Smooth muscle cell (in vitro differentiated cells): ENCODE data around the gene FNBP1. TPM values are rescaled to one million over a fixed set of nuclear protein-coding genes. Genes with fewer than 3 reads are reported as not detected.

Source experiments
- DNase-seq: peaks from one replicate; lab custom pipeline; 2025; ENCODE audit not compliant: unreplicated experiment; lab: John Stamatoyannopoulos, UW
- H2AFZ ChIP-seq: fragments of 200-600 bp; sonication (generic); 2 replicates; pipeline ENCODE4 v1.6.0; 2016; ENCODE audit warnings: antibody characterized with exemption, low read depth, mild to moderate bottlenecking
- H3F3A ChIP-seq: fragments of 200-600 bp; sonication (generic); 2 replicates; pipeline ENCODE4 v1.6.0; 2017; ENCODE audit warnings: antibody characterized with exemption, low read depth
- H3K27ac ChIP-seq: fragments of 200-600 bp; sonication (generic); 2 replicates; pipeline ENCODE4 v1.5.1; 2016; ENCODE audit warnings: low read depth, mild to moderate bottlenecking
- H3K27me3 ChIP-seq: fragments of 200-600 bp; sonication (generic); 2 replicates; pipeline ENCODE4 v1.6.1; 2016; ENCODE audit warnings: low read depth, mild to moderate bottlenecking
- H3K36me3 ChIP-seq: fragments of 200-600 bp; sonication (generic); 2 replicates; pipeline ENCODE4 v1.5.1; 2016; ENCODE audit warnings: low read depth
- H3K4me1 ChIP-seq: fragments of 200-600 bp; sonication (generic); 2 replicates; pipeline ENCODE4 v1.5.1; 2016; ENCODE audit warnings: low read depth
- H3K4me2 ChIP-seq: fragments of 200-600 bp; sonication (generic); 2 replicates; pipeline ENCODE4 v1.6.0; 2016; ENCODE audit warnings: mild to moderate bottlenecking
- H3K4me3 ChIP-seq: fragments of 200-600 bp; sonication (generic); 2 replicates; pipeline ENCODE4 v1.5.1; 2016; ENCODE audit warnings: mild to moderate bottlenecking
- H3K79me2 ChIP-seq: fragments of 200-600 bp; sonication (generic); 2 replicates; pipeline ENCODE4 v1.6.0; 2016; ENCODE audit warnings: low read depth, mild to moderate bottlenecking
- H3K9ac ChIP-seq: fragments of 200-600 bp; sonication (generic); 2 replicates; pipeline ENCODE4 v1.6.0; 2016; ENCODE audit warnings: low read depth
- H3K9me3 ChIP-seq: fragments of 200-600 bp; sonication (generic); replicated peaks from 2 replicates; pipeline ENCODE4 v1.5.1; 2016; ENCODE audit warnings: low read depth
- H4K20me1 ChIP-seq: fragments of 200-600 bp; sonication (generic); 2 replicates; pipeline ENCODE4 v1.6.0; 2016; ENCODE audit warnings: low read depth
- WGBS: methylation state at CpG from one replicate; pipeline ENCODE4 v1.1.7; 2016; ENCODE audit warnings: low lambda C conversion rate; 5-methylcytosine and 5-hydroxymethylcytosine counted together
- polyA plus RNA-seq: library from polyadenylated mRNA; unstranded; fragments of >200 nt; fragmentation: Nextera tagmentation; extraction: Ambion mirVana; gene quantifications from 2 replicates; pipeline ENCODE4 v1.2.1, GENCODE V29; 2016
- total RNA-seq: library from RNA; depleted of rRNA; stranded (reverse); fragments of >200 nt; gene quantifications from 2 replicates; pipeline ENCODE4 v1.2.3, GENCODE V29; 2014
- TF ChIP-seq, protein P1 (sequence below): fragments of 200-600 bp; sonication (generic); IDR thresholded peaks from 2 replicates; pipeline ENCODE4 v1.5.1; 2017; ENCODE audit warnings: borderline replicate concordance, mild to moderate bottlenecking, antibody characterized with exemption; ENCODE audit not compliant: insufficient read depth, poor library complexity, severe bottlenecking

The FNBP1 gene
- total and polyA plus RNA-seq, 2 experiments from 2014 or later: 17.1 to 17.2 TPM

GRCh38 chr9:129853614-129854013, 189.4 kb downstream of the FNBP1 start:
- Histone ChIP-seq H3K27me3 (no peaks in the 10 kb centered on the region), H3F3A (no peaks in the 10 kb centered on the region), H2AFZ (no peak overlapping the region), H3K4me2 (no peak overlapping the region), H3K79me2 (no peaks in the 10 kb centered on the region), H3K27ac (no peak overlapping the region), H3K9ac (no peak overlapping the region), H3K4me1 (no peaks in the 10 kb centered on the region), H3K36me3 (no peaks in the 10 kb centered on the region), H3K4me3 (no peak overlapping the region), H4K20me1 (peaks cover 10% of the 10 kb centered on the region), H3K9me3 (no peaks in the 10 kb centered on the region)
- WGBS: 57% methylated on average over 3 of the region's 3 CpGs
- TF ChIP-seq, protein P1, sequence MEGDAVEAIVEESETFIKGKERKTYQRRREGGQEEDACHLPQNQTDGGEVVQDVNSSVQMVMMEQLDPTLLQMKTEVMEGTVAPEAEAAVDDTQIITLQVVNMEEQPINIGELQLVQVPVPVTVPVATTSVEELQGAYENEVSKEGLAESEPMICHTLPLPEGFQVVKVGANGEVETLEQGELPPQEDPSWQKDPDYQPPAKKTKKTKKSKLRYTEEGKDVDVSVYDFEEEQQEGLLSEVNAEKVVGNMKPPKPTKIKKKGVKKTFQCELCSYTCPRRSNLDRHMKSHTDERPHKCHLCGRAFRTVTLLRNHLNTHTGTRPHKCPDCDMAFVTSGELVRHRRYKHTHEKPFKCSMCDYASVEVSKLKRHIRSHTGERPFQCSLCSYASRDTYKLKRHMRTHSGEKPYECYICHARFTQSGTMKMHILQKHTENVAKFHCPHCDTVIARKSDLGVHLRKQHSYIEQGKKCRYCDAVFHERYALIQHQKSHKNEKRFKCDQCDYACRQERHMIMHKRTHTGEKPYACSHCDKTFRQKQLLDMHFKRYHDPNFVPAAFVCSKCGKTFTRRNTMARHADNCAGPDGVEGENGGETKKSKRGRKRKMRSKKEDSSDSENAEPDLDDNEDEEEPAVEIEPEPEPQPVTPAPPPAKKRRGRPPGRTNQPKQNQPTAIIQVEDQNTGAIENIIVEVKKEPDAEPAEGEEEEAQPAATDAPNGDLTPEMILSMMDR: no peak
- no peak for DNase-seq

DNA sequence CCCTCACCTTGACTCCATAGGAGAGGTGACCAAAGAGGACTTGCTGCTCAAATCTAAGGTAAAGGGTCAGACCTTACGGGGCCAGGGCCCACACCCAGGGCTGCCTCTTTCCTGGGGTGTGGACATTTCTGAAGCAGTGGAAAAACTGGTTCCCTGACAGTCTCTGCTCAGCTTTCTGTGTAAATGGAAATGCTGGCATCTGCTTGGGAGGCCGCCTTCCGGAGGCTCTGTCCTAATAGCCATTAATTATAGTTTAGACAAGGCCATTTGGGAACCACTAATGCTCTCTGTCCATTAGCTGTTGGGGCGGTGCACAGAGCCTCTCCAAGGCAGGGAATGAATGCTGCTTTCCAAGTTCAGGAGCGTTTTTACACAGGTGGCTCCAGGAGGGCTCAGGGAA, 190.4 kb downstream of the FNBP1 start:
- Histone ChIP-seq H3F3A (no peaks in the 10 kb centered on the region), H3K27ac (no peak overlapping the region), H3K4me1 (no peaks in the 10 kb centered on the region), H3K9ac (no peak overlapping the region), H3K36me3 (no peaks in the 10 kb centered on the region), H2AFZ (no peak overlapping the region), H3K4me3 (no peak overlapping the region), H3K4me2 (no peak overlapping the region), H3K79me2 (no peaks in the 10 kb centered on the region), H3K27me3 (no peaks in the 10 kb centered on the region), H3K9me3 (no peaks in the 10 kb centered on the region), H4K20me1 (peaks cover 13% of the 10 kb centered on the region)
- TF ChIP-seq, protein P1: no peak
- WGBS: 57% methylated on average over 5 of the region's 5 CpGs
- no peak for DNase-seq

DNA sequence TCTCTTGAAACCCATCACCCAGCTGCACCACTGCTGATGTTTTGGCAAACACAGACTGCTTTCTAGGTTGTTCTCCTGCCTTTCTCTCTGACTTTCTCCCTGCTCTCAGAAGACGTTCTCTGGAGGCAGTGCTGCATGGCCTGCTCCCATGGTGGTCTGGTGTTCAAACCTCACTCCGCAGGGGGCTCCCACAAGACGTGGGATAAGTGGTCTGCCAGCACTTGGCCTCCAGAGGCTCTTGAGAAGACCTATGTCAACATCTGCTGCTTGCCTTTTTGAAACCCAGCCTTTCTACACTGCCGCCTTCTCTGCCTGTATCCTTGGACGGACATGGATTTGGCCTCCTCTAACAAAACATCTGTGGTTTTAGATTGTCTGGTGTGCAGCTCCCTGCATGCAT, 191.2 kb downstream of the FNBP1 start:
- H3K9ac ChIP-seq: no peak overlapping the region
- no peak overlapping the region for H3K4me3 ChIP-seq
- no peaks in the 10 kb centered on the region for H3K36me3 ChIP-seq
- DNase-seq: no peak
- no peaks in the 10 kb centered on the region for H3K9me3 ChIP-seq
- WGBS: 75% methylated on average over 5 of the region's 5 CpGs
- H3K4me1 ChIP-seq: no peaks in the 10 kb centered on the region
- H3K27ac ChIP-seq: no peak overlapping the region
- no peaks in the 10 kb centered on the region for H3K27me3 ChIP-seq
- TF ChIP-seq, protein P1: no peak
- H3F3A ChIP-seq: no peaks in the 10 kb centered on the region
- H2AFZ ChIP-seq: no peak overlapping the region
- H3K4me2 ChIP-seq: no peak overlapping the region
- H4K20me1 ChIP-seq: peaks cover 19% of the 10 kb centered on the region
- no peaks in the 10 kb centered on the region for H3K79me2 ChIP-seq

DNA sequence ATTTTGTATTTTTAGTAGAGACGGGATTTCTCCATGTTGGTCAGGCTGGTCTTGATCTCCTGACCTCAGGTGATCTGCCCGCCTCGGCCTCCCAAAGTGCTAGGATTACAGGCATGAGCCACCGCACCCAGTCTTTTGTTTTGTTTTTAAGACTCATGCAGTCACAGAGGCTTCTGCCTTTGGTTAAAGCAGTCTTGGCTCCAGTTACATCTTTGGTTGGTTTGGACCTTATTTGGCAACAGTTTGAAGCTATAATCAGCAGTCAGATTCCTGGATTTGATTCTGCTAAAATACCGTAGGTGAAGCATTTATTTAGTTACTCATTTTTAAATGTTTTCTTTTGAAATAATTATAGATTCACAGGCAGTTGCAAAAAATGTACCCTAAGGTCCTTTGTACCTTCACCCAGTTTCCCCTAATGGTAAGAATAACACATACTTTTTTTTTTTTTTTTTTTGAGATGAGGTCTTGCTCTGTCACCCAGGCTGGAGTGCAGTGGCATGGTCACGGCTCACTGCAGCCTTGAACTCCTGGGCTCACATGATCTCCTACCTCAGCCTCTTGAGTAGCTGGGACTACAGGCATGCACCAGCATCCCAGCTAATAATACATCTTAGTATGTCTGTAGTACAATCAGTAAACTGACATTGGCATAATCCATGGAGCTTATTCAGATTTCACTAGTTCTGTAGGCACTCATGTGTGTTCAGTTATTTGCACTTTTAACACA, 192.0 kb downstream of the FNBP1 start:
- H3K27ac ChIP-seq: no peak overlapping the region
- no peak for DNase-seq

More for the DNA sequence above, 192.0 kb downstream of the FNBP1 start:
- H3K79me2 ChIP-seq: no peaks in the 10 kb centered on the region
- H2AFZ ChIP-seq: no peak overlapping the region
- H3K4me3 ChIP-seq: no peak overlapping the region
- no peaks in the 10 kb centered on the region for H3K9me3 ChIP-seq
- TF ChIP-seq, protein P1: no peak
- WGBS: 78% methylated on average over 6 of the region's 6 CpGs
- peaks cover 25% of the 10 kb centered on the region for H4K20me1 ChIP-seq
- no peaks in the 10 kb centered on the region for H3K4me1 ChIP-seq
- no peaks in the 10 kb centered on the region for H3K27me3 ChIP-seq
- H3K36me3 ChIP-seq: no peaks in the 10 kb centered on the region
- H3K9ac ChIP-seq: no peak overlapping the region
- H3F3A ChIP-seq: no peaks in the 10 kb centered on the region
- no peak overlapping the region for H3K4me2 ChIP-seq
